Spleen (tissue), 7 donors: ENCODE data around the gene RTN4IP1.

Source experiments
- CTCF ChIP-seq, 11 experiments: fragments of 200-600 bp in 7 of 11; fragments of 450-650 bp in 4 of 11; sonication (generic) in 4 of 11; IDR thresholded peaks in 8 of 11; conservative IDR thresholded peaks in 3 of 11; 1 replicate in 7 of 11; 2 replicates in 4 of 11; pipeline versions ENCODE4 v1.4.0 to v1.8.0; 2016 to 2021; ENCODE audit warnings: antibody characterized with exemption in 11 of 11, inconsistent platforms in 4 of 11, mild to moderate bottlenecking in 1 of 11
- POLR2A ChIP-seq, 3 donors: fragments of 450-650 bp; IDR thresholded peaks; one replicate each; pipeline ENCODE4 v1.5.1; 2017; ENCODE audit warnings: antibody characterized with exemption in 3 of 3, mild to moderate bottlenecking in 1 of 3
- POLR2AphosphoS5 ChIP-seq, 3 donors: sonication (generic); formaldehyde crosslinking; IDR thresholded peaks; one replicate each; pipeline ENCODE4 v1.5.1; 2017; ENCODE audit warnings: antibody characterized with exemption in 3 of 3
- donor health status: DM: no; HTN: no; CAD: no; lungs with moderate emphysema.
- donor health status: DM: no; HTN: no; CAD: no.
- donor health status: DM: no; HTN: no; CAD: no.

- TF ChIP-seq POLR2AphosphoS5 (IDR thresholded peaks at IDR 0.05) (no peak), CTCF (IDR thresholded peaks at IDR 0.05 in 8 of 11, conservative IDR thresholded peaks at IDR 0.05 in 3 of 11) (no peak), POLR2A (IDR thresholded peaks at IDR 0.05) (no peak)
Observed at GRCh38 chr6:106631346-106631745, 2.0 kb upstream of the RTN4IP1 start.
